DND-41 (cell line): Measurements from ENCODE around the gene WNT3A.

Source experiments
- ATAC-seq: fragments of 200-7000 bp; cut with Tn5 transposase; 3 replicates; pipeline ENCODE4 v1.9.1; 2021; ENCODE audit warnings: low read depth; ENCODE audit not compliant: insufficient read depth
- DNase-seq: peaks from one replicate; pipeline ENCODE4 v3.0.0-alpha.2; 2020
- H2AFZ ChIP-seq: 2 replicates; pipeline ENCODE4 v1.6.0; 2012; ENCODE audit warnings: low read depth, low read length
- H3K27ac ChIP-seq: 2 replicates; pipeline ENCODE4 v1.5.1; 2012; ENCODE audit warnings: low read length, inconsistent platforms
- H3K27me3 ChIP-seq: fragments of 200-600 bp; sonication (generic); 2 replicates; pipeline ENCODE4 v1.6.0; 2012; ENCODE audit warnings: low read length, mild to moderate bottlenecking, inconsistent platforms; ENCODE audit not compliant: insufficient read depth, poor library complexity
- H3K36me3 ChIP-seq: 2 replicates; pipeline ENCODE4 v1.5.1; 2012; ENCODE audit warnings: low read length, inconsistent platforms; ENCODE audit not compliant: insufficient read depth
- H3K4me1 ChIP-seq: 2 replicates; pipeline ENCODE4 v1.5.1; 2012; ENCODE audit warnings: mild to moderate bottlenecking, low read length; ENCODE audit not compliant: insufficient read depth
- H3K4me2 ChIP-seq: 2 replicates; pipeline ENCODE4 v1.6.0; 2012; ENCODE audit warnings: mild to moderate bottlenecking, moderate library complexity, low read length, inconsistent platforms; ENCODE audit not compliant: insufficient read depth
- H3K4me3 ChIP-seq, 2 experiments: fragments of 200-600 bp in 1 of 2; shearing (Covaris generic) in 1 of 2; 2 replicates each; pipeline ENCODE4 v1.5.1; 2012 to 2016; ENCODE audit warnings: inconsistent platforms in 2 of 2, low read length in 2 of 2, mild to moderate bottlenecking in 2 of 2, low read depth in 1 of 2, moderate library complexity in 1 of 2
- H3K79me2 ChIP-seq: 2 replicates; pipeline ENCODE4 v1.6.0; 2012; ENCODE audit warnings: low read length, inconsistent platforms; ENCODE audit not compliant: insufficient read depth
- H3K9ac ChIP-seq: 2 replicates; pipeline ENCODE4 v1.6.0; 2012; ENCODE audit warnings: low read depth, mild to moderate bottlenecking, inconsistent platforms, low read length, moderate library complexity
- H3K9me3 ChIP-seq: 2 replicates; pipeline ENCODE4 v1.5.1; 2012; ENCODE audit warnings: low read length, moderate library complexity, mild to moderate bottlenecking, inconsistent platforms; ENCODE audit not compliant: insufficient read depth, severe bottlenecking
- H4K20me1 ChIP-seq: 2 replicates; pipeline ENCODE4 v1.6.0; 2012; ENCODE audit warnings: low read length; ENCODE audit not compliant: insufficient read depth
- CTCF ChIP-seq: IDR thresholded peaks from 2 replicates; pipeline ENCODE4 v1.5.1; 2012; ENCODE audit warnings: borderline replicate concordance, low read length, moderate library complexity, mild to moderate bottlenecking; ENCODE audit not compliant: poor library complexity, severe bottlenecking; ENCODE audit errors: extremely low read depth
- EZH2 ChIP-seq: IDR thresholded peaks from 3 replicates; pipeline ENCODE4 v1.6.1; 2012; ENCODE audit warnings: borderline replicate concordance, low read depth, mild to moderate bottlenecking, moderate library complexity, low read length, inconsistent platforms; ENCODE audit not compliant: severe bottlenecking

WNT3A gene

GRCh38 chr1:228066891-228067654 lies 60.3 kb downstream of the WNT3A start:
- Histone ChIP-seq H3K4me1 (no peaks in the 10 kb centered on the region), H3K36me3 (no peaks in the 10 kb centered on the region), H3K27me3 (no peaks in the 10 kb centered on the region), H4K20me1 (peaks cover 6% of the 10 kb centered on the region), H3K4me2 (no peak overlapping the region), H3K4me3 (no peak overlapping the region), H3K9me3 (no peaks in the 10 kb centered on the region), H3K9ac (no peak overlapping the region), H2AFZ (no peak overlapping the region), H3K27ac (no peak overlapping the region), H3K79me2 (no peaks in the 10 kb centered on the region)
- DNase-seq = no peak
- TF ChIP-seq CTCF (no peak), EZH2 (no peak)
- ATAC-seq = no peak

DNA sequence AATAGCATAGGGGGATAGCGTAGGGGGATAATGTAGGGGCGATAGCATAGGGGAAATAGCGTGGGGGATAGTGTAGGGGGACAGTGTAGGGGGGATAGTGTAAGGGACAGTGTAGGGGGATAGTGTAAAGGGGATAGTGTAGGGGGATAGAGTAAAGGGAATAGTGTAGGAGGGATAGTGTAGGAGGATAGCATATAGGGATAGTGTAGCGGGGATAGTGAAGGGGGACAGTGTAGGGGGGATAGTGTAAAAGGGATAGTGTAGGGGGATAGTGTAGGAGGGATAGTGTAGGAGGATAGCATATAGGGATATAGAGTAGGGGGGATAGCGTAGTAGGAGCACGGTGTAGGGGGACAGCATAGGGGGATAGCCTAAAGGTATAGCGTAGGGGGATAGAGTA lies 61.6 kb downstream of the WNT3A start:
- no peaks in the 10 kb centered on the region for H3K79me2 ChIP-seq
- H3K9me3 ChIP-seq = no peaks in the 10 kb centered on the region
- no peak overlapping the region for H3K27ac ChIP-seq
- no peaks in the 10 kb centered on the region for H3K36me3 ChIP-seq
- H3K4me1 ChIP-seq = no peaks in the 10 kb centered on the region
- no peak overlapping the region for H3K4me2 ChIP-seq
- no peak for TF ChIP-seq EZH2
- no peak for TF ChIP-seq CTCF
- DNase-seq (no peak), ATAC-seq (no peak)
- no peak overlapping the region for H2AFZ ChIP-seq
- no peak overlapping the region for H3K4me3 ChIP-seq
- H3K9ac ChIP-seq = no peak overlapping the region
- H4K20me1 ChIP-seq = peaks cover 18% of the 10 kb centered on the region
- H3K27me3 ChIP-seq = no peaks in the 10 kb centered on the region

DNA sequence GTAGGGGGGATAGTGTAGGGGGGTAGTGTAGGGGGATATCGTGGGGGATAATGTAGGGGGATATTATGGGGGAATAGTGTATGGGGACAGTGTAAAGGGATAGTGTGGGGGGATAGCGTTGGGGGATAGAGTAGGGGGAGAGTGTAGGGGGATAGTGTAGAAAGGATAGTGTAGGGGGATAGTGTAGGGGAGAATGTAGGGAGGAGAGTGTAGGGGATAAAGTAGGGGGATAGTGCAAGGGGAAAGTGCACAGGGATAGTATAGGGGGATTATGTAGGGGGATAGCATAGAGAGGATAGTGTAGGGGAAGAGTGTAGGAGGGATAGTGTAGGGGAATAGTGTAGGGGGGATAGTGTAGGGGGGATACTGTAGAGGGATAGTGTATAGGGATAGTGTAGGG lies 63.4 kb downstream of the WNT3A start:
- Histone ChIP-seq H3K9ac (no peak overlapping the region), H2AFZ (no peak overlapping the region), H3K36me3 (no peaks in the 10 kb centered on the region), H3K27ac (no peak overlapping the region), H3K9me3 (no peaks in the 10 kb centered on the region), H3K4me3 (no peak overlapping the region), H3K4me2 (no peak overlapping the region), H4K20me1 (peaks cover 22% of the 10 kb centered on the region), H3K4me1 (no peaks in the 10 kb centered on the region), H3K79me2 (no peaks in the 10 kb centered on the region), H3K27me3 (no peaks in the 10 kb centered on the region)
- DNase-seq (no peak), ATAC-seq (no peak)
- TF ChIP-seq EZH2 (no peak), CTCF (no peak)
